ENCODE measurements around the gene TOP3B. TPM values are rescaled to one million over a fixed set of nuclear protein-coding genes. Genes with fewer than 3 reads are reported as not detected.

The TOP3B gene
- total RNA-seq, 4 donors from 2014 or later = 8.9 to 24.9 (median 18.6) TPM

GRCh38 chr22:21975854-21976345 lies 6.7 kb downstream of the TOP3B start:
- Histone ChIP-seq H3K9me3 (no peaks in the 10 kb centered on the region), H3K36me3 (peaks cover 0 to 65% of the 10 kb centered on the region in 2 donors), H3K27me3 (no peaks in the 10 kb centered on the region), H3K4me1 (peaks cover 0 to 11% (median 0%) of the 10 kb centered on the region in 3 donors), H3K4me3 (no peak overlapping the region), H3K27ac (no peak overlapping the region)
- no peak for TF ChIP-seq EP300 (IDR thresholded peaks at IDR 0.05)
- no peak for TF ChIP-seq CTCF (IDR thresholded peaks at IDR 0.05)
- no peak for TF ChIP-seq POLR2AphosphoS5 (IDR thresholded peaks at IDR 0.05)
- TF ChIP-seq POLR2A (IDR thresholded peaks at IDR 0.05) = no peak
- 85 to 88% methylated on average over 3 to 4 of the region's 5 CpGs for WGBS, 2 donors (ENCODE audit: low coverage in 1 of 2)
- ATAC-seq = no peak

GRCh38 chr22:21975273-21975672 lies 7.3 kb downstream of the TOP3B start:
- Histone ChIP-seq H3K27me3 (no peaks in the 10 kb centered on the region), H3K4me1 (peaks cover 0 to 5% (median 0%) of the 10 kb centered on the region in 3 donors), H3K27ac (no peak overlapping the region), H3K9me3 (no peaks in the 10 kb centered on the region), H3K36me3 (peaks cover 0 to 71% of the 10 kb centered on the region in 2 donors), H3K4me3 (no peak overlapping the region)
- WGBS, 2 donors (ENCODE audit: low coverage in 1 of 2) = no CpG with 5 or more reads among the region's 5 CpGs
- TF ChIP-seq CTCF (IDR thresholded peaks at IDR 0.05) = no peak
- no peak for TF ChIP-seq EP300 (IDR thresholded peaks at IDR 0.05)
- no peak for TF ChIP-seq POLR2AphosphoS5 (IDR thresholded peaks at IDR 0.05)
- TF ChIP-seq POLR2A (IDR thresholded peaks at IDR 0.05) = no peak
- ATAC-seq = no peak

GRCh38 chr22:21974058-21974649 lies 8.4 kb downstream of the TOP3B start:
- Histone ChIP-seq H3K4me3 (no peak overlapping the region), H3K27ac (no peak overlapping the region), H3K27me3 (no peaks in the 10 kb centered on the region), H3K9me3 (no peaks in the 10 kb centered on the region), H3K4me1 (no peaks in the 10 kb centered on the region), H3K36me3 (peaks cover 0 to 80% of the 10 kb centered on the region in 2 donors)
- TF ChIP-seq EP300 (IDR thresholded peaks at IDR 0.05) (no peak), CTCF (IDR thresholded peaks at IDR 0.05) (no peak), POLR2AphosphoS5 (IDR thresholded peaks at IDR 0.05) (no peak), POLR2A (IDR thresholded peaks at IDR 0.05) (no peak)
- 100% methylated on average over 3 of the region's 12 CpGs; no CpG with 5 or more reads in 1 of the 2 donors for WGBS, 2 donors (ENCODE audit: low coverage in 1 of 2)
- no peak for ATAC-seq

- WGBS, 2 donors (ENCODE audit: low coverage in 1 of 2) = 80 to 100% methylated on average over 1 of the region's 6 CpGs
- ATAC-seq = no peak
- no peaks in the 10 kb centered on the region for H3K9me3 ChIP-seq
- peaks cover 0 to 80% of the 10 kb centered on the region in 2 donors for H3K36me3 ChIP-seq
- H3K4me1 ChIP-seq = no peaks in the 10 kb centered on the region
- H3K27ac ChIP-seq = no peak overlapping the region
- no peaks in the 10 kb centered on the region for H3K27me3 ChIP-seq
- no peak for TF ChIP-seq EP300 (IDR thresholded peaks at IDR 0.05)
- TF ChIP-seq CTCF (IDR thresholded peaks at IDR 0.05) = no peak
- no peak overlapping the region for H3K4me3 ChIP-seq
These were observed 9.8 kb downstream of the TOP3B start for GRCh38 chr22:21972806-21973205.

- no peaks in the 10 kb centered on the region for H3K9me3 ChIP-seq
- ATAC-seq = no peak
- no peak overlapping the region for H3K4me3 ChIP-seq
- H3K36me3 ChIP-seq = peaks cover 0 to 83% of the 10 kb centered on the region in 2 donors
- H3K27ac ChIP-seq = no peak overlapping the region
- WGBS, 2 donors (ENCODE audit: low coverage in 1 of 2) = 62 to 73% methylated on average over 3 to 4 of the region's 7 CpGs
- TF ChIP-seq CTCF (IDR thresholded peaks at IDR 0.05) = peak in 3 of 4 experiments; percentile 35 to 69 (median 41)
- TF ChIP-seq EP300 (IDR thresholded peaks at IDR 0.05) = no peak
- no peaks in the 10 kb centered on the region for H3K27me3 ChIP-seq
- no peaks in the 10 kb centered on the region for H3K4me1 ChIP-seq
These were observed 10.3 kb downstream of the TOP3B start for GRCh38 chr22:21972293-21972779.
